Adrenal gland (tissue), 12 donors: Measurements from ENCODE around the gene CDK9. TPM values are rescaled to one million over a fixed set of nuclear protein-coding genes. Genes with fewer than 3 reads are reported as not detected.

Experiments used
- DNase-seq, 7 donors: peaks; one replicate each; pipeline ENCODE4 v3.0.0-alpha.2; 2019 to 2020
- H3K27ac ChIP-seq, 5 donors: fragments of 200-600 bp; sonication (generic) in 4 of 5; 1 replicate in 3 of 5; 2 replicates in 2 of 5; pipeline versions ENCODE4 v1.5.1 to v1.8.0; 2016 to 2020; ENCODE audit warnings: mild to moderate bottlenecking in 1 of 5
- H3K27me3 ChIP-seq: fragments of 200-600 bp; 2 replicates; pipeline ENCODE4 v1.8.0; 2021
- H3K36me3 ChIP-seq, 2 donors: fragments of 200-600 bp; replicated peaks in 1 of 2; 1 replicate in 1 of 2; 2 replicates in 1 of 2; pipeline versions ENCODE4 v1.5.1 to v1.8.0; 2018 to 2022
- H3K4me1 ChIP-seq, 2 donors: fragments of 200-600 bp; replicated peaks in 1 of 2; 1 replicate in 1 of 2; 2 replicates in 1 of 2; pipeline versions ENCODE4 v1.5.1 to v1.8.0; 2018 to 2021
- H3K4me3 ChIP-seq, 4 donors: fragments of 200-600 bp; sonication (generic) in 3 of 4; one replicate each; pipeline ENCODE4 v1.5.1; 2016 to 2018
- H3K9me3 ChIP-seq, 3 donors: fragments of 200-600 bp; sonication (generic) in 1 of 3; replicated peaks in 1 of 3; 1 replicate in 2 of 3; 2 replicates in 1 of 3; pipeline versions ENCODE4 v1.5.1 to v1.8.0; 2016 to 2021
- POLR2A ChIP-seq, 2 donors: fragments of 450-650 bp; IDR thresholded peaks; one replicate each; pipeline ENCODE4 v1.6.1; 2017; ENCODE audit warnings: antibody characterized with exemption in 2 of 2, mild to moderate bottlenecking in 2 of 2, moderate library complexity in 1 of 2
- WGBS, 4 donors: extraction: QIAGEN DNeasy Blood & Tissue Kit in 2 of 4; methylation state at CpG; one replicate each; pipeline versions ENCODE4 v1.1.5 to v1.1.7; 2013 to 2017; 5-methylcytosine and 5-hydroxymethylcytosine counted together
- intact Hi-C, 2 donors: fragments of 100-400 bp; cut with DNase I; formaldehyde crosslinking; loops; one replicate each; pipeline versions ENCODE4 v1.14.1 to v1.15.0; 2022 to 2023
- polyA plus RNA-seq, 3 donors: library from polyadenylated mRNA; stranded (reverse); fragments of 200-250 nt in 2 of 3; fragments of 350-450 nt in 1 of 3; fragmentation: Illumina TruSeq in 1 of 3; extraction: RNeasy Lipid Tissue Mini Kit (QIAGEN cat#74804) in 1 of 3; gene quantifications; one replicate each; pipeline ENCODE4 v1.2.3, GENCODE V29; 2013 to 2014
- total RNA-seq, 9 donors: library from RNA; depleted of rRNA in 4 of 9; stranded (reverse); fragments of >200 nt in 4 of 9; fragments of 120-200 nt in 1 of 9; fragmentation: NEBNext Ultra II Directional in 1 of 9; extraction: Animal tissue kit (Norgen Biotek cat#: 25700) in 1 of 9; gene quantifications; one replicate each; pipeline versions ENCODE4 v1.1.0 to v1.2.4, GENCODE V29; 2013 to 2023
- TF ChIP-seq, protein P1 (sequence below), 6 experiments: fragments of 450-650 bp in 4 of 6; fragments of 200-600 bp in 2 of 6; sonication (generic) in 1 of 6; IDR thresholded peaks; 1 replicate in 5 of 6; 2 replicates in 1 of 6; pipeline versions ENCODE4 v1.5.1 to v1.8.0; 2016 to 2021; ENCODE audit warnings: antibody characterized with exemption in 6 of 6, mild to moderate bottlenecking in 2 of 6, moderate library complexity in 1 of 6
- donor health status: healthy with polysubstance abuse.
- donor health status: Bipolar disorder and iron deficiency.
- donor health status: DM: yes; HTN: yes; CAD: no.
- donor health status: DM: no; HTN: no; CAD: no.
- donor health status: DM: no; HTN: no; CAD: no.
- donor health status: DM: yes; HTN: yes; CAD: no.

CDK9 gene
- total and polyA plus RNA-seq, 12 donors = 41.0 to 238 (median 117) TPM

DNA sequence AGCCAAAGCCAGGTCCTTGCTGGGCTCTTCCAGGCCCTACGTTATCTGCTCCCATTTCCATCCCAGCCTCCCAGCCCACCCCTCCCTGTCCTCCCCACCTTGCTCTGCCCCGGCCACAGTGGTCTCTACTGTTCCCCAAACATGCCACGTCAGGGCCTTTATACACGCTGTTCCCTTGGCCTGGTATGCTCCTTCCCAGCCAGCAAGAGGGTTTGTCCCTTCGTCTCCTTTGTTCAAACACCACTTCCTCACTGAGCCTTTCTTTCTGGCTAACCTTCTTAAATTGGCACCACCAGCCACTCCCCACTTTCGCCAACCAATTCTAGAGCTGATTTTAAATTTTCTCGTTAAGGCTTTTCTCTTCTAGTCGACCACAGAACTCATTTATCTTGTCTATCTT lies 17.1 kb upstream of the CDK9 start:
- intact Hi-C loops = no loop called here
- Histone ChIP-seq H3K27me3 (no peaks in the 10 kb centered on the region), H3K4me1 (peaks cover 5 to 15% of the 10 kb centered on the region in 2 donors), H3K4me3 (no peak overlapping the region), H3K27ac (peak overlapping the region in 1 of 5 donors; percentile 67), H3K36me3 (no peaks in the 10 kb centered on the region), H3K9me3 (no peaks in the 10 kb centered on the region)
- TF ChIP-seq, protein P1, sequence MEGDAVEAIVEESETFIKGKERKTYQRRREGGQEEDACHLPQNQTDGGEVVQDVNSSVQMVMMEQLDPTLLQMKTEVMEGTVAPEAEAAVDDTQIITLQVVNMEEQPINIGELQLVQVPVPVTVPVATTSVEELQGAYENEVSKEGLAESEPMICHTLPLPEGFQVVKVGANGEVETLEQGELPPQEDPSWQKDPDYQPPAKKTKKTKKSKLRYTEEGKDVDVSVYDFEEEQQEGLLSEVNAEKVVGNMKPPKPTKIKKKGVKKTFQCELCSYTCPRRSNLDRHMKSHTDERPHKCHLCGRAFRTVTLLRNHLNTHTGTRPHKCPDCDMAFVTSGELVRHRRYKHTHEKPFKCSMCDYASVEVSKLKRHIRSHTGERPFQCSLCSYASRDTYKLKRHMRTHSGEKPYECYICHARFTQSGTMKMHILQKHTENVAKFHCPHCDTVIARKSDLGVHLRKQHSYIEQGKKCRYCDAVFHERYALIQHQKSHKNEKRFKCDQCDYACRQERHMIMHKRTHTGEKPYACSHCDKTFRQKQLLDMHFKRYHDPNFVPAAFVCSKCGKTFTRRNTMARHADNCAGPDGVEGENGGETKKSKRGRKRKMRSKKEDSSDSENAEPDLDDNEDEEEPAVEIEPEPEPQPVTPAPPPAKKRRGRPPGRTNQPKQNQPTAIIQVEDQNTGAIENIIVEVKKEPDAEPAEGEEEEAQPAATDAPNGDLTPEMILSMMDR (IDR thresholded peaks at IDR 0.05) = no peak
- TF ChIP-seq POLR2A (IDR thresholded peaks at IDR 0.05) = no peak
- no peak for DNase-seq
- 66 to 70% (median 69%) methylated on average over 7 to 8 of the region's 8 CpGs for WGBS, 4 donors

DNA sequence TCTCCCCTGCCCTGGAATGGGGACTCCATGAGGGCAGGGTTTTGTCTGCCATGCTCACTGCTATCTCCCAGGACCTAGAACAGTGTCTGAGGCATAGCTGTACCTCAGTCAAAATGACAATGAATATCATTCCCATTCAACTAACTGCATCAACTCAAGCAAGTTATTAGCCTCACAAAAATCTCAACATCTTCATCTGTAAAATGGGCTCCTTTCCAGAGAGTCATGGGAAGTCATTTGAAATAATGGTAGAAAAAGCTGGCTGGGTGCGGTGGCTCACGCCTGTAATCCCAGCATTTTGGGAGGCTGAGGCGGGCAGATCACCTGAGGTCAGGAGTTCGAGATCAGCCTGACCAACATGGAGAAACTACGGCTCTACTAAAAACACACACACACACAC lies 16.7 kb upstream of the CDK9 start:
- Histone ChIP-seq H3K27me3 (no peaks in the 10 kb centered on the region), H3K27ac (no peak overlapping the region), H3K4me3 (no peak overlapping the region), H3K4me1 (peaks cover 5 to 15% of the 10 kb centered on the region in 2 donors), H3K36me3 (no peaks in the 10 kb centered on the region), H3K9me3 (no peaks in the 10 kb centered on the region)
- DNase-seq = no peak
- TF ChIP-seq POLR2A (IDR thresholded peaks at IDR 0.05) = no peak
- TF ChIP-seq, protein P1 (IDR thresholded peaks at IDR 0.05) = no peak
- 74 to 95% (median 86%) methylated on average over 5 of the region's 5 CpGs for WGBS, 4 donors
- intact Hi-C loops = no loop called here

DNA sequence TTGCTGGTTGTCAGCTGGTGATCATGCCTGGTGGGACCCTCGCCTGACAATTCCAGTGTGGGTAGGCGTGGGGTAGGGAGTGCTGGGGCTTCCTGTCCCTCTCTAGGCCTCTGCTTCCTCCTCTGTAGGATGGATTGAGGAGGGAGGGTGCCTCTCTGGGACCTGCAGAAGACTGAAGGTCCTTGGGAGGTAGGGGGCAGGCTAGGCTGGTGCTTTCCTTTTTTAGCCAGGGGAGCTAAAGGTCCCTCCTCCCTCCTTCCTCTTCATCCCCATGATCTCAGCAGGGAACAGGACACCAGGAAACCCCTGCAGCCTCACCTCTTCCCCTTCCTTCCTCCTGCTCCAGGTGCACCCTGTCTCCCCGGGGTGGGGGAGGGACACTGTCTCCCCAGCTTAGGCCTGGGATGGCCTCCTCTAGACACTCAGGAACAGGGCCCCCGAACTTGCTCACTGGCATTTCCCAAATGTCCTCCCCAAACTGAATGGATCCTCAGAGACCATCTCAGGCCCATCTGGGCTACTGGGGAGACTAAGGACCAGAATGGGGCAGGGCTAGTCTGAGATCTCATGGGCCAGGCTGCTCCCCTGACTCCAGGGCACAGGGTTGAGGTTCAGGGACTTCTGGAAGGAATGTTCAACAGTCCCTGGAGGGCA lies 15.8 kb upstream of the CDK9 start:
- Histone ChIP-seq H3K9me3 (no peaks in the 10 kb centered on the region), H3K4me3 (no peak overlapping the region), H3K4me1 (peaks cover 5 to 15% of the 10 kb centered on the region in 2 donors), H3K27me3 (no peaks in the 10 kb centered on the region), H3K27ac (peak overlapping the region in 1 of 5 donors; percentile 64), H3K36me3 (no peaks in the 10 kb centered on the region)
- WGBS, 4 donors = 44 to 75% (median 68%) methylated on average over 2 to 4 of the region's 4 CpGs
- TF ChIP-seq, protein P1 (IDR thresholded peaks at IDR 0.05) = no peak
- TF ChIP-seq POLR2A (IDR thresholded peaks at IDR 0.05) = no peak
- DNase-seq = no peak
- intact Hi-C loops = no loop called here

DNA sequence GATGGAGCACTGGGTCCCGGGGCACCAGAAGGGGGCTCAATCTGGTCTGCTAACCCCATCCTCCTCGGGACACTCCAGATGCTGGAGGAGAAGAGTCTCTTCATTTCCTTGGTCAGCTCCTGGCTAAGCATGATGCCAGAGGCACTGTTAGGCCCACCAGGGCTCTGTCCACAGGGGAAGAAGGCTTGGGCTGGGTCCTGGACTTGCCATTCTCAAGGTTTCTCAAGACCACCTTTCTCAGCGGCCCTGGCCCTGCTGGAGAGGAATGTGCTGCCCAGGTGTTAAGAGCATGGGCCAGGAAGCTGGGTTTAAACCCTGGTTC lies 15.3 kb upstream of the CDK9 start:
- Histone ChIP-seq H3K36me3 (no peaks in the 10 kb centered on the region), H3K27me3 (no peaks in the 10 kb centered on the region), H3K9me3 (no peaks in the 10 kb centered on the region), H3K4me1 (peaks cover 5 to 15% of the 10 kb centered on the region in 2 donors), H3K27ac (peak overlapping the region in 2 of 5 donors; percentile 27), H3K4me3 (peak overlapping the region in 2 of 4 donors; percentile 7 to 49)
- DNase-seq = no peak
- intact Hi-C loops = no loop called here
- WGBS, 4 donors = 31 to 67% (median 50%) methylated on average over 2 to 3 of the region's 3 CpGs
- TF ChIP-seq, protein P1 (IDR thresholded peaks at IDR 0.05) = no peak
